PC-3 (cell line): ENCODE results near the gene RPS27L.

Experiments used
- CTCF ChIP-seq: fragments of 300-600 bp; sonication (generic); conservative IDR thresholded peaks from 2 replicates; pipeline ENCODE4 v1.5.1; 2017; ENCODE audit warnings: antibody characterized with exemption, low read depth, mild to moderate bottlenecking, low read length
- EZH2 ChIP-seq: fragments of 300-600 bp; sonication (generic); IDR thresholded peaks from one replicate; pipeline ENCODE4 v1.6.1; 2017; ENCODE audit warnings: antibody characterized with exemption, mild to moderate bottlenecking, low read length; ENCODE audit not compliant: unreplicated experiment

GRCh38 chr15:63172376-63172775 lies 15.1 kb upstream of the RPS27L start:
- TF ChIP-seq EZH2 (no peak), CTCF (no peak)
